ENCODE data around the gene STARD6.

STARD6 gene

GRCh38 chr18:54278615-54279014, 79.0 kb downstream of the STARD6 start:
- no peak for TF ChIP-seq JUND (IDR thresholded peaks at IDR 0.05; ENCODE audit: low read depth)
- in situ Hi-C loops (cut with HindIII; ENCODE audit: low pct_unique_long_range_greater_than_20kb, low sequenced_read_pairs), result no loop called here
- no peak for DNase-seq (ENCODE audit: low read depth in 1 of 2, low spot score in 1 of 2)

DNA sequence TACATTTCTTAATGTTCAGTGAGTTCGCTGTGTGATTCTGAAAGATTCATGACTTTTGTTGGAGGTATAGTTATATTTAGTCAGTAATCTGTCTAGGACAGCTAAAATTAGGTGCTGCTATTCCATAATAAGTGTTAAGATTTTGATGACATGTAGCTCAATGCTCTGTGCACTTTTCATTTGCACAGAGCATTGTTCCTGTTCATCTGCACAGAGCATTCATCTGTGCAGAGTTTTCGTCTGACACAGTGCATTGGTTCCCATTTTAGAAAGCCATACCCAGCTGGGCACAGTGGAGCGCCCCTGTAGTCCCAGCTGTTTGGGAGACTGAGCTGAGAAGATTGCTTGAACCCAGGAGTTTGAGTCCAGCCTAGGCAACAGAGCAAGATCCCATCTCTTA, 79.8 kb downstream of the STARD6 start:
- TF ChIP-seq JUND (IDR thresholded peaks at IDR 0.05; ENCODE audit: low read depth), result no peak
- no peak for DNase-seq (ENCODE audit: low read depth in 1 of 2, low spot score in 1 of 2)
- in situ Hi-C loops (cut with HindIII; ENCODE audit: low pct_unique_long_range_greater_than_20kb, low sequenced_read_pairs), result no loop called here
